GM13976 (cell line): ENCODE data around the gene COX10.
"Not testable (repeated sequence)": the region's sequence is repeated elsewhere in the genome, so short reads cannot be mapped to it uniquely, and the experiment has no call there.

ENCODE experiments used
- DNase-seq: peaks from one replicate; pipeline ENCODE4 v3.0.0; 2012; ENCODE audit warnings: low spot score
- in situ Hi-C: fragments of 300-500 bp; cut with MboI; formaldehyde crosslinking; loops from one replicate; pipeline ENCODE4 v1.12.0; 2022; ENCODE audit warnings: low sequenced_read_pairs, mixed read lengths, inconsistent platforms; ENCODE audit not compliant: unreplicated experiment
- TF ChIP-seq, protein P1 (sequence below): IDR thresholded peaks from 2 replicates; pipeline ENCODE4 v1.5.1; 2012; ENCODE audit warnings: borderline replicate concordance, mild to moderate bottlenecking; ENCODE audit not compliant: insufficient read depth; ENCODE audit errors: extremely low read depth, missing control alignments, control extremely low read depth

The COX10 gene

DNA sequence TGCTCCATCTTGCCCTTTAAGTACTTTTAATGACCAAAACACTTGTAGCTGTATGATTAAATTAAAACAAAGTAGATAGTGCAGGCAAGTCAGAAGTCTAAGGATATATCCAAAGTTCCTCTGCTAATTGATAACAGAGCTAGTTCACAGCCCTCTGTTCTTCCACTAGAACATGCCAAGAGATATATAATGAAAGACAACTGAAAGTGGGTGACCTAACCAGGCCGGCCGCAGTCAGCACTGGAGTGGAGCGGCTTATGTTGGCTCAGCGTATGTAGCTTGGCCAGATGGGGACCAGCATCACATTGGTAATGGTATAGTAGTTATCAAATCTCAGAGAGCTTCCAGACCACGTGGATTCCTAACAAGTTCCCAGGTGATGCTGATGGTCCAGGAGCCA, 115.2 kb downstream of the COX10 start:
- DNase-seq, in situ Hi-C loops: not testable (repeated sequence)

- in situ Hi-C loops, DNase-seq: not testable (repeated sequence)
Observed at GRCh38 chr17:14186443-14186842, 117.1 kb downstream of the COX10 start.

DNA sequence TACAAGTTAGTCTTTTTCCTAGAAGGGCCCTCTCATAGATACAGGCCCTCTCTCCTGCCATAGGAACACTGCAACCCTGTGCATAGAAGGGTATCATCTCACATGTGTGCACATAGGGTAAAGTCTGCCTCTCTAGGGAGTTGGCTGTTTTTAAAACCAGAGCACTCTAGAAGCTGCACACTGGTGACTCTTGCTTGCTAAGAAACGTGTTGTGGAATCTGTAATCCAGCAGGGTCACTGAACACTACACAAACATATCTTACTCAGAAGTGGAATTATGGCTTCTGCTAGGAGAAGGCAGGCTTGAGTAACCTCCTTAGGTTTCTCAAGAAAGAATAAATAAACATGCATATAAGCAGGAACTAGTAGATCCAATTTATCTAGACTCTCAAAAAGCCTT, 121.5 kb downstream of the COX10 start:
- in situ Hi-C loops, DNase-seq: not testable (repeated sequence)

DNA sequence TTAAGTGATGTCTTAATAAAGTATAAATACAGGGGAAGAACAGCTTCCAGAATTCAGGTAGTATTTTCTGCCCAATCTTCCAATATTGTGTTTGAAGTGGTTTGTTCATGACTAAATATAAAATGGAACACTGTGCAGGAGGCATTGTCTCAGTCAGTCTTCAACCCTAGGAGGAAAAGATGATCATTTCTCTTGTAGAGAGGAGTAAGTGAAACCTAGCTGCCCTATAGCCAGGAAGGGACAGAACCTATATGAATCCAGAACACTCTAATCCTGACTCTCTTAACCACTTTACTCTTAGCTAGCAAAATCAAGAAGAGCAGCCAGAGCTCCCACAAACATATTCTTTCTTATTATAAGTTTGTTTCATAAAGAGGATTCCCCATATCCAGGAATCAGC, 122.2 kb downstream of the COX10 start:
- in situ Hi-C loops, DNase-seq: not testable (repeated sequence)

DNA sequence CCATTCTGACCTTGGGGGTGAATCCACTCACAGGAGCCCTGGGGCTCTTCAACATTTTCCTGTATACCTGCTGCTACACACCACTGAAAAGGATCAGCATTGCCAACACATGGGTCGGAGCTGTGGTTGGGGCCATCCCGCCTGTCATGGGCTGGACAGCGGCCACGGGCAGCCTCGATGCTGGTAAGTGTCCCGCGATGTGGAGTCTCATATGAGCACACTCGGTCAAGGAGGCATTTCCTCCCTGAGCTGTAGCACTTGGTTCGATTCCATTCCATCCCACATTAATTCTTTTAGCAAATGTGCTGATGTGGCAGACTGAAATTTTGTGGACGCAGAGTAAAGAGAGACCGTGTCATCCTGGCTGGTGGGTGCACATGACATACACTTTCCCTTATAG, 122.7 kb downstream of the COX10 start:
- DNase-seq, in situ Hi-C loops: not testable (repeated sequence)

DNA sequence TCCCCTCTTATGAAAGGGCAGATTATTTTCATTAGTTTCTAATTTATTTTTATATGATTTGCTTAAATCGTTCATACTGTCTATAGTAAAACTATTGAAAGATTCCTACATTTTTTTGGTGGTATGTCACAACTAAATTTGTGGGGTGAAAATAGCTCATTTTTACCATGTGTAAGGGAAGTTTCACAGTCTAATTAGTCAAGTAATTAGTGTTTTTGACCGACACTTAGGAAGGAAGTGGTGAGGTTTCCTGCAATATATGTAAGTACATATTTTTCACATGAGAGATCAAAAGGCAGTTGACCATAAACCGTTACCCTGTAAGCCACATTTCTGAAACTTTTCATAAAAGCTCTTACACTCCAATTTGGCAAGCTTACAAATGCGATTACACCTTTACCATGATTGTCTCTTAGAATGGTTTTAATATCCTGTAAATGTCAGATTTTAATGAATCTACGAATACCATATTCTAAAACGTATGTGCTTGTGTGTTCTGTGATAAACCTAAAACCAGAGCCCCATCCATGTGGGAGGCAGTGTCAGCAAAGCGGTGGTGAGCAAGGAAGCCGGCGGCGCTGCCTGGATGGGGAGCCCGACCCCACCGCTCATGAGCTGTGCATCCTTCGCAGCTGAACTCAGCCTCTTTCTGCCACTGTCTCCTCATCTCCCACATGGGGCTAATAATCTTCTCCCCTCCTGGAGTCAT, 123.5 kb downstream of the COX10 start:
- in situ Hi-C loops, DNase-seq: not testable (repeated sequence)

- DNase-seq = no peak
- in situ Hi-C loops = no loop called here
- TF ChIP-seq, protein P1, sequence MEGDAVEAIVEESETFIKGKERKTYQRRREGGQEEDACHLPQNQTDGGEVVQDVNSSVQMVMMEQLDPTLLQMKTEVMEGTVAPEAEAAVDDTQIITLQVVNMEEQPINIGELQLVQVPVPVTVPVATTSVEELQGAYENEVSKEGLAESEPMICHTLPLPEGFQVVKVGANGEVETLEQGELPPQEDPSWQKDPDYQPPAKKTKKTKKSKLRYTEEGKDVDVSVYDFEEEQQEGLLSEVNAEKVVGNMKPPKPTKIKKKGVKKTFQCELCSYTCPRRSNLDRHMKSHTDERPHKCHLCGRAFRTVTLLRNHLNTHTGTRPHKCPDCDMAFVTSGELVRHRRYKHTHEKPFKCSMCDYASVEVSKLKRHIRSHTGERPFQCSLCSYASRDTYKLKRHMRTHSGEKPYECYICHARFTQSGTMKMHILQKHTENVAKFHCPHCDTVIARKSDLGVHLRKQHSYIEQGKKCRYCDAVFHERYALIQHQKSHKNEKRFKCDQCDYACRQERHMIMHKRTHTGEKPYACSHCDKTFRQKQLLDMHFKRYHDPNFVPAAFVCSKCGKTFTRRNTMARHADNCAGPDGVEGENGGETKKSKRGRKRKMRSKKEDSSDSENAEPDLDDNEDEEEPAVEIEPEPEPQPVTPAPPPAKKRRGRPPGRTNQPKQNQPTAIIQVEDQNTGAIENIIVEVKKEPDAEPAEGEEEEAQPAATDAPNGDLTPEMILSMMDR = no peak
Observed at GRCh38 chr17:14196377-14196997, 127.2 kb downstream of the COX10 start.

GRCh38 chr17:14197057-14197456, 127.8 kb downstream of the COX10 start:
- no peak for DNase-seq
- TF ChIP-seq, protein P1 = no peak
- in situ Hi-C loops = no loop called here

DNA sequence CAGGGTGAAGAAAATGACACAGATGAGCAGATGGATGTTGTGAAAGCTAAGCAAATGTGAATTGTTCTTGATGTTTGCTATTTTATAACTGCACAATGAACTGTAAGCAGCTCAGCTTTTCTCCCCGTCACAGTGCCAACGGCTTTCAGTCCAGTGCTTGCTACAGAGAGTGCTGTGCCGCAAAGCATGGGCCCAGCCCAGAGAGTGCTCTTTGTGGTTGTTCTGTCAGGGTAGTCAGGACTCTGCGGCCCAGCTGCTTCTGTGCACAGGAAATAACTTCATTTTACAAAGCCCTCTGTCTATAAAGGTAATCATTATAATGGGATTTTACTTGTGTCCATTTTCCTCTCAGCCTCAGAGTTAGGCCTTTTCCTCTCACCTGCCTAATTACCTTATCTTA, 128.3 kb downstream of the COX10 start:
- in situ Hi-C loops = no loop called here
- DNase-seq = no peak
- TF ChIP-seq, protein P1 = no peak

- no peak for DNase-seq
- in situ Hi-C loops = no loop called here
- TF ChIP-seq, protein P1 = no peak
Observed at GRCh38 chr17:14198013-14198412, 128.7 kb downstream of the COX10 start.
